ENCODE measurements around the gene CPXCR1.
A peak's percentile ranks its signal among the peaks of the same experiment; 100 is the strongest.
"Not testable (repeated sequence)": the region's sequence is repeated elsewhere in the genome, so short reads cannot be mapped to it uniquely, and the experiment has no call there.

The CPXCR1 gene

DNA sequence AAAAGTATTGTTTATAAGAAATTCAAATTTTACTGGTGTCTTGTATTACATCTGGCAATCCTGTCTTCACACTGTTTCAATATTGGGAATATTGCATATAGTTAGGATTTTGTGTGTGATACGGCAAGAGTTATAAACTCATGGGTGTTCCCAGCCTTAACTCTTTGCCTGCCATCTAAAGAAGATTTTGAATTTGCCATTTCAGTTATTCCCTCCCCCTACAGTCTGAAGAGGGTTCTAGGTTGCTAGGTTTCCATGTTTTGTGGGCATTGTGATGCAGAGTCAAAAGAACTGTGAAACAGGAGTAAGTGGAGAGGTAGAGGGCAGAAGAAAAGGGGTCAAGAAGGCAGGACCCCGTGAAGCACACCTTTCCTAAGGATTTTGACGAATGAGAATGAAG, at the start of gene CPXCR1:
TSS of gene CPXCR1 (plus strand) at position 301 of the 400 bp plus-strand sequence. CDS start 6,190 bp downstream, outside the sequence.
- DNase-seq (ENCODE audit: low spot score) (no peak), ATAC-seq (ENCODE audit: low read depth) (no peak)
- H3K27me3 ChIP-seq (ENCODE audit: insufficient read depth, poor library complexity, severe bottlenecking): no peaks in the 10 kb centered on the region
- TF ChIP-seq, protein P1, sequence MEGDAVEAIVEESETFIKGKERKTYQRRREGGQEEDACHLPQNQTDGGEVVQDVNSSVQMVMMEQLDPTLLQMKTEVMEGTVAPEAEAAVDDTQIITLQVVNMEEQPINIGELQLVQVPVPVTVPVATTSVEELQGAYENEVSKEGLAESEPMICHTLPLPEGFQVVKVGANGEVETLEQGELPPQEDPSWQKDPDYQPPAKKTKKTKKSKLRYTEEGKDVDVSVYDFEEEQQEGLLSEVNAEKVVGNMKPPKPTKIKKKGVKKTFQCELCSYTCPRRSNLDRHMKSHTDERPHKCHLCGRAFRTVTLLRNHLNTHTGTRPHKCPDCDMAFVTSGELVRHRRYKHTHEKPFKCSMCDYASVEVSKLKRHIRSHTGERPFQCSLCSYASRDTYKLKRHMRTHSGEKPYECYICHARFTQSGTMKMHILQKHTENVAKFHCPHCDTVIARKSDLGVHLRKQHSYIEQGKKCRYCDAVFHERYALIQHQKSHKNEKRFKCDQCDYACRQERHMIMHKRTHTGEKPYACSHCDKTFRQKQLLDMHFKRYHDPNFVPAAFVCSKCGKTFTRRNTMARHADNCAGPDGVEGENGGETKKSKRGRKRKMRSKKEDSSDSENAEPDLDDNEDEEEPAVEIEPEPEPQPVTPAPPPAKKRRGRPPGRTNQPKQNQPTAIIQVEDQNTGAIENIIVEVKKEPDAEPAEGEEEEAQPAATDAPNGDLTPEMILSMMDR (IDR thresholded peaks at IDR 0.05; ENCODE audit: poor library complexity, severe bottlenecking): no peak
- H3K27ac ChIP-seq (ENCODE audit: poor library complexity, severe bottlenecking): no peak within 1 kb of the TSS
- H3K4me3 ChIP-seq (ENCODE audit: severe bottlenecking): no peak within 1 kb of the TSS
- H3K4me1 ChIP-seq (ENCODE audit: insufficient read depth, poor library complexity, severe bottlenecking): no peaks in the 10 kb centered on the region
- no peaks in the 10 kb centered on the region for H3K9me3 ChIP-seq (ENCODE audit: severe bottlenecking)
- H3K36me3 ChIP-seq (ENCODE audit: low read depth): no peaks in the 10 kb centered on the region

DNA sequence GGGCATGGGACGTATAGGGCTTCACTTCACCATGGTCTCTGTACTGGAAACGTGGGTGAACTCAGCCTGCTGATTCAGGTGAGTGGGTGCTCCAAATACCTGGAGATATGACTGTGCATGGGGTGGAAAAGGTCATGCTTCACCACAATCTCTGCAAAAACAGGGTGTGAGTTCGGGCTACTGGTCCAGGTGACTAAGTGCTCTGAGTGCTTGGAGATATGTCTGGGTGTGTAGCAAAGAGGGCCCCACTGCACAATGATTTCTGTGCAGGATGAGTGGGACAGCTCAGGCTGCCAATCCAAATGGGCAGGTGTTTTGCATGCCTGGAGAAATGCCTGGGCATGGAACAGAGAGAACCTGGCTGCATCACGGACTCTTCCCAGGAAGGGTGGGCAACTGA, 11.2 kb upstream of the CPXCR1 start:
- Histone ChIP-seq H3K27ac (ENCODE audit: poor library complexity, severe bottlenecking) (peak overlapping the region; percentile 11), H3K9me3 (ENCODE audit: severe bottlenecking) (no peaks in the 10 kb centered on the region), H3K4me1 (ENCODE audit: insufficient read depth, poor library complexity, severe bottlenecking) (no peaks in the 10 kb centered on the region), H3K4me3 (ENCODE audit: severe bottlenecking) (no peak overlapping the region), H3K36me3 (ENCODE audit: low read depth) (no peaks in the 10 kb centered on the region), H3K27me3 (ENCODE audit: insufficient read depth, poor library complexity, severe bottlenecking) (no peaks in the 10 kb centered on the region)
- no peak for DNase-seq (ENCODE audit: low spot score)
- TF ChIP-seq, protein P1 (IDR thresholded peaks at IDR 0.05; ENCODE audit: poor library complexity, severe bottlenecking): no peak
- peak; percentile 78 for ATAC-seq (ENCODE audit: low read depth)

DNA sequence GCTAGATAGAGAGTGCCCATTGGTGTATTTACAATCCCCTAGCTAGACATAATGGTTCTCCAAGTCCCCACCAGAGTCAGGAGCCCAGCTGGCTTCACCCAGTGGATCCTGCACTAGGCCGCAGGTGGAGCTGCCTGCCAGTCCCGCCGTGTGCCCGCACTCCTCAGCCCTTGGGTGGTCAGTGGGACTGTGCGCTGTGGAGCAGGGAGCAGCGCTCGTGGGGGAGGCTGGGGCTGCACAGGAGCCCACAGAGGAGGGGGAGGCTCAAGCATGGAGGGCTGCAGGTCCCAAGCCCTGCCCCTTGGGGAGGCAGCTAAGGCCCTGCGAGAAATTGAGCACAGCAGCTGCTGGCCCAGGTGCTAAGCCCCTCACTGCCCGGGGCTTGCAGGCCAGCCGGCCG, 810 bp upstream of the CPXCR1 start:
- ATAC-seq (ENCODE audit: low read depth); DNase-seq (ENCODE audit: low spot score); H3K27me3 ChIP-seq (ENCODE audit: insufficient read depth, poor library complexity, severe bottlenecking); H3K4me3 ChIP-seq (ENCODE audit: severe bottlenecking); H3K27ac ChIP-seq (ENCODE audit: poor library complexity, severe bottlenecking); H3K9me3 ChIP-seq (ENCODE audit: severe bottlenecking); H3K4me1 ChIP-seq (ENCODE audit: insufficient read depth, poor library complexity, severe bottlenecking); H3K36me3 ChIP-seq (ENCODE audit: low read depth): not testable (repeated sequence)

DNA sequence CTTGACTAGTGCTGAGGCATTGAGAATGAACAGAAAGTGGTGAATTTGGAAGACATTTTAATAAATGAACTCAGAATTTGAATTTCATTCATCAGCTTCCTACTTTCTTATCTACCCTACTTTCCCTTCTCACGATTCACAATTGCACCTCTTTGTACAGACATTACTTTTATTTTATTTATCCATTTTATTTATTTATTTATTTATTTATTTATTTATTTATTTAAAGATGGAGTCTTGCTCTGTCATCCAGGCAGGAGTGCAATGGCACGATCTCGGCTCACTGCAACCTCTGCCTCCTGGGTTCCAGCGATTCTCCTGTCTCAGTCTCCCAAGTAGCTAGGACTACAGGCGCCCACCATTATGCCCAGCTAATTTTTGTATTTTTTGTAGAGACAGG, 5.3 kb downstream of the CPXCR1 start:
- H3K36me3 ChIP-seq (ENCODE audit: low read depth); H3K27me3 ChIP-seq (ENCODE audit: insufficient read depth, poor library complexity, severe bottlenecking); H3K4me1 ChIP-seq (ENCODE audit: insufficient read depth, poor library complexity, severe bottlenecking); ATAC-seq (ENCODE audit: low read depth); H3K27ac ChIP-seq (ENCODE audit: poor library complexity, severe bottlenecking); DNase-seq (ENCODE audit: low spot score); H3K9me3 ChIP-seq (ENCODE audit: severe bottlenecking); H3K4me3 ChIP-seq (ENCODE audit: severe bottlenecking): not testable (repeated sequence)

DNA sequence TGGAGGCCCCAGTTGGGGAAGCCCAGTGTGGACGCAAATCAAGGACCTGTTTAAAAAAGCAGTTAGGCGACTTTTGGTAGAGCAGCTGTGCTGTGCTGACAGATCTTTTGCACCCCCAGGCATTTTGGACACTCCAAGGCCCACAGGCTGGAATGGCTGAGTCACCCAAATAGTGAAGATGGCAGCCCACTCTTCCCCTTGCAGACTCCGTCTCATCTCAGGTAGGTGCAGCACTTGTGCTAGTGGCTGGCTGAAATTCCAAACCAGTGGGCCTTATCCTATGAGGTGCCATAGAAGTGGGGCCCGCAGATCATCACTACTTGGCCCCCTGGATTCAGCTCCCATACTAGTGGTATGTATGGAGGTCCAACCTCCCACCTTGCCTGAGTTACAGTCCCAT, 42.8 kb downstream of the CPXCR1 start:
- DNase-seq (ENCODE audit: low spot score): no peak
- H3K9me3 ChIP-seq (ENCODE audit: severe bottlenecking): no peaks in the 10 kb centered on the region
- no peaks in the 10 kb centered on the region for H3K36me3 ChIP-seq (ENCODE audit: low read depth)
- TF ChIP-seq, protein P1 (IDR thresholded peaks at IDR 0.05; ENCODE audit: poor library complexity, severe bottlenecking): no peak
- no peaks in the 10 kb centered on the region for H3K4me1 ChIP-seq (ENCODE audit: insufficient read depth, poor library complexity, severe bottlenecking)
- no peak for ATAC-seq (ENCODE audit: low read depth)
- H3K27ac ChIP-seq (ENCODE audit: poor library complexity, severe bottlenecking): no peak overlapping the region
- H3K4me3 ChIP-seq (ENCODE audit: severe bottlenecking): no peak overlapping the region
- no peaks in the 10 kb centered on the region for H3K27me3 ChIP-seq (ENCODE audit: insufficient read depth, poor library complexity, severe bottlenecking)

All from RWPE2 (cell line).